ENCODE results near the gene EP400. TPM values are rescaled to one million over a fixed set of nuclear protein-coding genes. Genes with fewer than 3 reads are reported as not detected.
A peak's percentile ranks its signal among the peaks of the same experiment; 100 is the strongest.

The EP400 gene
- total RNA-seq, 1 donor from 2014 or later = 41.4 TPM

DNA sequence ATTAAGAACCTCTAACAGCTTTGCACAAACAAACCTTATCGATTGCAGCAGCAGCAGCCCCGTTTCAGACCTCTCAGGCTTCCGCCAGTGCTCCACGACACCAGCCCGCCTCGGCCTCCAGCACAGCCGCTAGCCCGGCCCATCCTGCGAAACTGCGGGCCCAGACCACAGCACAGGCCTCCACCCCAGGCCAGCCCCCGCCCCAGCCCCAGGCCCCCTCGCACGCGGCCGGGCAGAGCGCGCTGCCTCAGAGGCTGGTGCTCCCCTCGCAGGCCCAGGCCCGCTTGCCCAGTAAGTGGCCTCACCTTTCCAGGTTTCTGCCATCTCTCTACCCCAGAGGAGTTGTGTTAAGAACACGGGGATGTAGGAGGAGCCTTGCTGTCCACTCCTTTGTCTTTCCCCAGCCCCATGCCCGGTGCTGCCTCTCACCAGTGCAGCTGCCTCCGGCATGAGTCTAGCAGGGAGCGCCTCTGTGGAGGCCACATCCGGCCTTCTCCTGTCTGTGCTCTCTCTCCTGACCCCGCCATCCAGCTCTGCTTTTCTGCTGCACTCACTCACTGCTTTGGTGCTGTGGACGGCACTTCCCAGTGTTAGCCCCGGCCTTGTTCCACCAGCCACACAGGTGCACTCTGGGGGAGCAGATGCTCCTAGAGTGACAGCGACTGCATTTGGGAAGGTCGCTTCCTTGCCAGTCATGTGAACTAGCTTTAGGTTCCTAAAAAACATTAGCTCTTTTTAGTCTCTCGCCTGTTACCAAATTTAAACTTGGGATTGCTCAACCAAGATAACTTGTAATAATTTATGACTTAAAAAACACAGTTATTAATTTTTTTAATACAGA lies 71.5 kb downstream of the EP400 start:
- DNase-seq (peak; percentile 39), ATAC-seq (peak; percentile 17)
- TF ChIP-seq, protein P1, sequence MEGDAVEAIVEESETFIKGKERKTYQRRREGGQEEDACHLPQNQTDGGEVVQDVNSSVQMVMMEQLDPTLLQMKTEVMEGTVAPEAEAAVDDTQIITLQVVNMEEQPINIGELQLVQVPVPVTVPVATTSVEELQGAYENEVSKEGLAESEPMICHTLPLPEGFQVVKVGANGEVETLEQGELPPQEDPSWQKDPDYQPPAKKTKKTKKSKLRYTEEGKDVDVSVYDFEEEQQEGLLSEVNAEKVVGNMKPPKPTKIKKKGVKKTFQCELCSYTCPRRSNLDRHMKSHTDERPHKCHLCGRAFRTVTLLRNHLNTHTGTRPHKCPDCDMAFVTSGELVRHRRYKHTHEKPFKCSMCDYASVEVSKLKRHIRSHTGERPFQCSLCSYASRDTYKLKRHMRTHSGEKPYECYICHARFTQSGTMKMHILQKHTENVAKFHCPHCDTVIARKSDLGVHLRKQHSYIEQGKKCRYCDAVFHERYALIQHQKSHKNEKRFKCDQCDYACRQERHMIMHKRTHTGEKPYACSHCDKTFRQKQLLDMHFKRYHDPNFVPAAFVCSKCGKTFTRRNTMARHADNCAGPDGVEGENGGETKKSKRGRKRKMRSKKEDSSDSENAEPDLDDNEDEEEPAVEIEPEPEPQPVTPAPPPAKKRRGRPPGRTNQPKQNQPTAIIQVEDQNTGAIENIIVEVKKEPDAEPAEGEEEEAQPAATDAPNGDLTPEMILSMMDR (IDR thresholded peaks at IDR 0.05) = no peak
- H3K27me3 ChIP-seq = no peaks in the 10 kb centered on the region
- peaks cover 93% of the 10 kb centered on the region for H3K36me3 ChIP-seq
- H3K4me1 ChIP-seq = no peaks in the 10 kb centered on the region
- no peak overlapping the region for H3K4me3 ChIP-seq
- intact Hi-C loops (cut with DNase I) = no loop called here
- no peaks in the 10 kb centered on the region for H3K9me3 ChIP-seq
- H3K27ac ChIP-seq = no peak overlapping the region

DNA sequence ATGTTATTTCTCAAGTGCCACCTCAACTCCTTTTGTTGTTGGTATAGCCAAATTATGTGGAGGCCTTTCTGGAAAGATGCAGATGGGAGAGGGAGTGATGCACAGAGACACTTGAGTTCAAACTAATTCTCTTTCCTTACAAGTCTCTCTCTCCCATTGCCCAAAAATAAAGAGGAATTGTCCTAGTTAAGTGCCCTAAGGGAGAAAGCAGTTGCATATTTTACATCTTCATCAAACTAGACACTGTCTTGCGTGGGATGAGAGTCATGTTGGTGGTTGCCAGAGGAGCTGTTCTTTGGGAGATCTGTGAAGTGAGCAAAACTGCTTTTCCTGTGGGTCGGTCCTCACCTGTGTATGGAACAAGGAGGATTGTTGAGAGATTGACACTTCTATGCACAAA lies 72.2 kb downstream of the EP400 start:
- no peaks in the 10 kb centered on the region for H3K9me3 ChIP-seq
- intact Hi-C loops (cut with DNase I) = no loop called here
- no peak for DNase-seq
- H3K27ac ChIP-seq = no peak overlapping the region
- no peak overlapping the region for H3K4me3 ChIP-seq
- no peaks in the 10 kb centered on the region for H3K4me1 ChIP-seq
- TF ChIP-seq, protein P1 (IDR thresholded peaks at IDR 0.05) = no peak
- no peaks in the 10 kb centered on the region for H3K27me3 ChIP-seq
- ATAC-seq = no peak
- peaks cover 99% of the 10 kb centered on the region for H3K36me3 ChIP-seq

DNA sequence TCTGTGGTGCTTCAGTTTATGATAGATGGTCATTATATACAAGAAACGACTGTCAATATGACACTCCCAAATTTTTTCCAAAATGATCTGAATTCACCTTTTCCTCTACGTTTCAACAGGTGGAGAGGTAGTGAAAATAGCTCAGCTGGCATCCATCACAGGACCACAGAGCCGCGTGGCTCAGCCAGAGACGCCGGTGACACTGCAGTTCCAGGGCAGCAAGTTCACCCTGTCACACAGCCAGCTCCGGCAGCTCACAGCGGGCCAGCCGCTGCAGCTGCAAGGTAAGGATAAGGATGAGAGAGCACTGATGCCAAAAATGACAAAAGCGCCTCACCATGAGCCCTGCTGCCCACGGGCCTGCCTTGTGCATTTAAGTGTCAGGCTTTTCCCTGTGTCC lies 73.9 kb downstream of the EP400 start:
- DNase-seq (peak; percentile 32), ATAC-seq (no peak)
- intact Hi-C loops (cut with DNase I) = no loop called here
- no peak overlapping the region for H3K27ac ChIP-seq
- H3K27me3 ChIP-seq = no peaks in the 10 kb centered on the region
- no peaks in the 10 kb centered on the region for H3K9me3 ChIP-seq
- H3K36me3 ChIP-seq = peaks cover 99% of the 10 kb centered on the region
- H3K4me1 ChIP-seq = no peaks in the 10 kb centered on the region
- TF ChIP-seq, protein P1 (IDR thresholded peaks at IDR 0.05) = no peak
- no peak overlapping the region for H3K4me3 ChIP-seq

DNA sequence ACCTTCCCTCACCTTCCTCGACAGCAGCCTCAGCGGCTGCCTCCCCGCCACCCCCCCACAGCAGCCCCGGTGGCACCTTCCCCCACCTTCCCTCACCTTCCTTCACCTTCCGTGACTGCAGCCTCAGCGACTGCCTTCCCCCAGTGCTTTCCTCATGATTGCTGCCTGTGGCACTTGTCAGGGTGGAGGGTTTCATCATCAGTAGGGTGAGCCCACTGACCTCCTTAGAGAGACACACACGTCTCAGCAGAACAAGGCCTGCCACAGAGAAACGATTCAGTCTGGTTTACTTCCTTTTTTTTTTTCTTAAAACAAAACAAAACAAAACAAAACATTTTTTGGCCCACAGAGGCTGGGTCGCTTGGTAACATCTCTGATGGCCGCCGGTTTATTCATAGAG lies 75.0 kb downstream of the EP400 start:
- H3K36me3 ChIP-seq = peaks cover 99% of the 10 kb centered on the region
- H3K4me1 ChIP-seq = no peaks in the 10 kb centered on the region
- DNase-seq (no peak), ATAC-seq (no peak)
- TF ChIP-seq, protein P1 (IDR thresholded peaks at IDR 0.05) = no peak
- H3K27ac ChIP-seq = no peak overlapping the region
- H3K9me3 ChIP-seq = no peaks in the 10 kb centered on the region
- intact Hi-C loops (cut with DNase I) = no loop called here
- no peak overlapping the region for H3K4me3 ChIP-seq
- no peaks in the 10 kb centered on the region for H3K27me3 ChIP-seq

DNA sequence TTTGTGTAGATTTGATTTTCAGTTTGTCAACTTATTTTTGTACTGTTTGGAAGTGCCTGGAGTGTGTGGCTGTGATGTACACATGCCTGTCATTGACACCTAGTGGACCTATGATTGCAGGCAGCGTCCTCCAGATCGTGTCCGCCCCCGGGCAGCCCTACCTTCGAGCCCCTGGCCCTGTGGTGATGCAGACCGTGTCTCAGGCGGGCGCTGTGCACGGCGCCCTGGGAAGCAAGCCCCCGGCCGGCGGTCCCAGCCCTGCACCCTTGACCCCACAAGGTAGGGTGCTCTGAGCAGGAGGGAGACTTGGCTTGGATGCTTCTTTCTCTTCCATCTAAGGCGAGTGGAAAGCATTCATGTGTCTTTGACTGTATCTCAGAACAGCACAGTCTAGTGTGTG lies 75.8 kb downstream of the EP400 start:
- Histone ChIP-seq H3K4me1 (no peaks in the 10 kb centered on the region), H3K9me3 (no peaks in the 10 kb centered on the region), H3K4me3 (no peak overlapping the region), H3K36me3 (peaks cover 99% of the 10 kb centered on the region), H3K27ac (no peak overlapping the region), H3K27me3 (no peaks in the 10 kb centered on the region)
- intact Hi-C loops (cut with DNase I) = no loop called here
- TF ChIP-seq, protein P1 (IDR thresholded peaks at IDR 0.05) = no peak
- DNase-seq = peak; percentile 34
- ATAC-seq = no peak

Measured in upper lobe of right lung (tissue), 1 donor.